WTC11 (cell line): ENCODE measurements around the gene NNT. TPM values are rescaled to one million over a fixed set of nuclear protein-coding genes. Genes with fewer than 3 reads are reported as not detected.

Experiments used
- ATAC-seq: fragments of 200-7000 bp; cut with Tn5 transposase; 2 replicates; pipeline ENCODE4 v1.10.0; 2021; ENCODE audit warnings: mild to moderate bottlenecking, moderate library complexity
- CTCF ChIA-PET: fragments of 300-600 bp; sonication (Branson Sonifier 250); formaldehyde crosslinking; loops from one replicate; lab custom pipeline; 2021; ENCODE audit warnings: antibody characterized with exemption; lab: Charles Lee
- POLR2A ChIA-PET: fragments of 350-600 bp; sonication (Branson Sonifier 250); formaldehyde crosslinking; loops from one replicate; lab custom pipeline; 2021; ENCODE audit warnings: antibody characterized with exemption; lab: Charles Lee
- DNase-seq: peaks from one replicate; pipeline ENCODE4 v3.0.0; 2021; ENCODE audit warnings: low spot score
- H3K27ac Mint-ChIP-seq: 2 replicates; pipeline ENCODE4 v1.8.0; 2021; ENCODE audit warnings: mixed read lengths
- H3K27me3 Mint-ChIP-seq: 2 replicates; pipeline ENCODE4 v1.8.0; 2021; ENCODE audit warnings: low read depth, mild to moderate bottlenecking, moderate library complexity, mixed read lengths
- H3K36me3 Mint-ChIP-seq: 2 replicates; pipeline ENCODE4 v1.8.0; 2021; ENCODE audit warnings: mixed read lengths
- H3K4me1 Mint-ChIP-seq: 2 replicates; pipeline ENCODE4 v1.8.0; 2022; ENCODE audit warnings: mixed read lengths
- H3K4me3 Mint-ChIP-seq: 2 replicates; pipeline ENCODE4 v1.8.0; 2021; ENCODE audit warnings: mild to moderate bottlenecking, moderate library complexity, mixed read lengths
- H3K9me3 Mint-ChIP-seq: 2 replicates; pipeline ENCODE4 v1.8.0; 2021; ENCODE audit warnings: mixed read lengths
- FOXJ3 ChIP-seq: sonication (generic); formaldehyde crosslinking; IDR thresholded peaks from 2 replicates; pipeline ENCODE4 v1.9.0; 2021; ENCODE audit warnings: missing genetic modification reagents, mild to moderate bottlenecking, borderline replicate concordance
- IRF2 ChIP-seq: sonication (generic); formaldehyde crosslinking; IDR thresholded peaks from 2 replicates; pipeline ENCODE4 v1.8.0; 2022; ENCODE audit warnings: low read depth, missing genetic modification reagents, borderline replicate concordance
- JAZF1 ChIP-seq: fragments of 250-450 bp; sonication (Bioruptor Pico); IDR thresholded peaks from 2 replicates; pipeline ENCODE4 v1.9.0; 2021; ENCODE audit warnings: moderate library complexity, mild to moderate bottlenecking, inconsistent platforms
- NR3C1 ChIP-seq: sonication (generic); formaldehyde crosslinking; conservative IDR thresholded peaks from 2 replicates; pipeline ENCODE4 v1.8.1; 2023; ENCODE audit warnings: low read depth, mild to moderate bottlenecking, missing genetic modification reagents
- PRRX2 ChIP-seq: fragments of 250-450 bp; sonication (Bioruptor Pico); IDR thresholded peaks from 2 replicates; pipeline ENCODE4 v1.8.0; 2021; ENCODE audit warnings: mild to moderate bottlenecking
- SP1 ChIP-seq: sonication (generic); formaldehyde crosslinking; conservative IDR thresholded peaks from 2 replicates; pipeline ENCODE4 v1.8.1; 2022; ENCODE audit warnings: missing genetic modification reagents
- total RNA-seq: library from RNA; stranded (reverse); gene quantifications from 3 replicates; pipeline ENCODE4 v1.2.3, GENCODE V29; 2021
- TF ChIP-seq, protein P1 (sequence below): fragments of 250-450 bp; sonication (Bioruptor Pico); IDR thresholded peaks from 2 replicates; pipeline ENCODE4 v1.9.0; 2021; ENCODE audit warnings: mild to moderate bottlenecking, borderline replicate concordance
- TF ChIP-seq, protein P2 (sequence below): fragments of 250-450 bp; sonication (Bioruptor Pico); conservative IDR thresholded peaks from 2 replicates; pipeline ENCODE4 v1.9.0; 2021; ENCODE audit warnings: mild to moderate bottlenecking
- TF ChIP-seq, protein P3 (sequence below): fragments of 200-600 bp; IDR thresholded peaks from 2 replicates; pipeline ENCODE4 v1.8.0; 2022; ENCODE audit warnings: antibody characterized with exemption
- TF ChIP-seq, protein P4 (sequence below): fragments of 250-450 bp; sonication (Bioruptor Pico); IDR thresholded peaks from 2 replicates; pipeline ENCODE4 v1.9.0; 2021; ENCODE audit warnings: mild to moderate bottlenecking
- TF ChIP-seq, protein P5 (sequence below): sonication (generic); formaldehyde crosslinking; IDR thresholded peaks from 2 replicates; pipeline ENCODE4 v1.8.1; 2022; ENCODE audit warnings: low read depth, mild to moderate bottlenecking, moderate library complexity, missing genetic modification reagents, borderline replicate concordance
- TF ChIP-seq, protein P6 (sequence below): sonication (generic); formaldehyde crosslinking; IDR thresholded peaks from 2 replicates; pipeline ENCODE4 v1.8.0; 2022; ENCODE audit warnings: missing genetic modification reagents

NNT gene
- total RNA-seq, 1 experiment from 2014 or later: 37.6 TPM

DNA sequence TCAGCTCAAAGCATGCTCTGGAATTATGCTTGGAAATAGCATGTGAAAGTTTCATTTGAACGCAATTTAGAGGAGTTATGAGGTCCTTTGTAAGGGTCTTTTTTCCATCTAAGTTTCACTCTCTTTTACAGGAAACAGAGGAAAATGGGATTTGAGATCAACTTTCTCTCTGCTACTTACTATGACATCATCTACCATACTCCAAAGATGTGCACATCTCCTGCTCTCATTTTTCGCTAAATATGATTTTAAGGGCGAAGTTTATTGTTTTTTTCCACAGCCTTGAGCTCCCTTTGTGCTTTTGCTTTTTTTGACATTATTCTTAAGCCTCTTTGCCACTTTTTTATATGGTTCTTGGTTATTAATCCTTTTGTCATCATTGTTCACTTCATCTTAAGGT lies 125.6 kb downstream of the NNT start (continued):
- TF ChIP-seq, protein P1, sequence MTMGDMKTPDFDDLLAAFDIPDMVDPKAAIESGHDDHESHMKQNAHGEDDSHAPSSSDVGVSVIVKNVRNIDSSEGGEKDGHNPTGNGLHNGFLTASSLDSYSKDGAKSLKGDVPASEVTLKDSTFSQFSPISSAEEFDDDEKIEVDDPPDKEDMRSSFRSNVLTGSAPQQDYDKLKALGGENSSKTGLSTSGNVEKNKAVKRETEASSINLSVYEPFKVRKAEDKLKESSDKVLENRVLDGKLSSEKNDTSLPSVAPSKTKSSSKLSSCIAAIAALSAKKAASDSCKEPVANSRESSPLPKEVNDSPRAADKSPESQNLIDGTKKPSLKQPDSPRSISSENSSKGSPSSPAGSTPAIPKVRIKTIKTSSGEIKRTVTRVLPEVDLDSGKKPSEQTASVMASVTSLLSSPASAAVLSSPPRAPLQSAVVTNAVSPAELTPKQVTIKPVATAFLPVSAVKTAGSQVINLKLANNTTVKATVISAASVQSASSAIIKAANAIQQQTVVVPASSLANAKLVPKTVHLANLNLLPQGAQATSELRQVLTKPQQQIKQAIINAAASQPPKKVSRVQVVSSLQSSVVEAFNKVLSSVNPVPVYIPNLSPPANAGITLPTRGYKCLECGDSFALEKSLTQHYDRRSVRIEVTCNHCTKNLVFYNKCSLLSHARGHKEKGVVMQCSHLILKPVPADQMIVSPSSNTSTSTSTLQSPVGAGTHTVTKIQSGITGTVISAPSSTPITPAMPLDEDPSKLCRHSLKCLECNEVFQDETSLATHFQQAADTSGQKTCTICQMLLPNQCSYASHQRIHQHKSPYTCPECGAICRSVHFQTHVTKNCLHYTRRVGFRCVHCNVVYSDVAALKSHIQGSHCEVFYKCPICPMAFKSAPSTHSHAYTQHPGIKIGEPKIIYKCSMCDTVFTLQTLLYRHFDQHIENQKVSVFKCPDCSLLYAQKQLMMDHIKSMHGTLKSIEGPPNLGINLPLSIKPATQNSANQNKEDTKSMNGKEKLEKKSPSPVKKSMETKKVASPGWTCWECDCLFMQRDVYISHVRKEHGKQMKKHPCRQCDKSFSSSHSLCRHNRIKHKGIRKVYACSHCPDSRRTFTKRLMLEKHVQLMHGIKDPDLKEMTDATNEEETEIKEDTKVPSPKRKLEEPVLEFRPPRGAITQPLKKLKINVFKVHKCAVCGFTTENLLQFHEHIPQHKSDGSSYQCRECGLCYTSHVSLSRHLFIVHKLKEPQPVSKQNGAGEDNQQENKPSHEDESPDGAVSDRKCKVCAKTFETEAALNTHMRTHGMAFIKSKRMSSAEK (CRISPR knock-in tag): no peak
- TF ChIP-seq PRRX2 (CRISPR knock-in tag) (no peak), IRF2 (CRISPR knock-in tag) (no peak), NR3C1 (CRISPR knock-in tag) (no peak)
- TF ChIP-seq, protein P2, sequence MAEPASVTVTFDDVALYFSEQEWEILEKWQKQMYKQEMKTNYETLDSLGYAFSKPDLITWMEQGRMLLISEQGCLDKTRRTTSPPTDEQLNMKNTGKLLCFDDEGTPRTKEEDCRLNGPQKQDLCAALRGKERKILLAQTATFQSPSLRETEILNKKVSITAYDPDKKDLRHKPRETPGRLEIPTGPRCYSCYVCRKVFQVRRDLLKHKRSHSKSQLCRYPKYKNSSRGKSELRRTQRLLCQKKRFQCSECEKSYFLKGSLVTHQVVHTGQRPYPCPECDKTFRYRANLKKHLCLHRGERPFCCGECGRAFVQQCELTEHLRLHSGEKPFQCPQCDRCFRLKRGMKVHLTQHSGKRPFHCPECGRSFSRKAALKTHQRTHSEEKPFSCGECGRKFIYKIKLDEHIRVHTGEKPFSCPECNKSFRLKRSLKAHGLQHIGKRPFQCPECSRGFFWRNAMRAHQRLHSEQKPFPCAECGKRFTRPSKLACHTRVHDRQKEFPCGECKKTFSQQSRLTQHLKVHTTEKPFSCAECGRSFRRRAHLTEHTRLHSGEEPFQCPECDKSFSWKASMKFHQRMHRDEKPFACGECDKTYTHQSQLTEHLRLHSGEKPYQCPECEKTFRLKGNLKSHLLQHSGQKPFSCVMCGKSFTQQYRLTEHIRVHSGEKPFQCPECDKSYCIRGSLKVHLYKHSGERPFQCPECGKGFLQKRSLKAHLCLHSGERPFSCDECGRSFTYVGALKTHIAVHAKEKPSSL (CRISPR knock-in tag): no peak

DNA sequence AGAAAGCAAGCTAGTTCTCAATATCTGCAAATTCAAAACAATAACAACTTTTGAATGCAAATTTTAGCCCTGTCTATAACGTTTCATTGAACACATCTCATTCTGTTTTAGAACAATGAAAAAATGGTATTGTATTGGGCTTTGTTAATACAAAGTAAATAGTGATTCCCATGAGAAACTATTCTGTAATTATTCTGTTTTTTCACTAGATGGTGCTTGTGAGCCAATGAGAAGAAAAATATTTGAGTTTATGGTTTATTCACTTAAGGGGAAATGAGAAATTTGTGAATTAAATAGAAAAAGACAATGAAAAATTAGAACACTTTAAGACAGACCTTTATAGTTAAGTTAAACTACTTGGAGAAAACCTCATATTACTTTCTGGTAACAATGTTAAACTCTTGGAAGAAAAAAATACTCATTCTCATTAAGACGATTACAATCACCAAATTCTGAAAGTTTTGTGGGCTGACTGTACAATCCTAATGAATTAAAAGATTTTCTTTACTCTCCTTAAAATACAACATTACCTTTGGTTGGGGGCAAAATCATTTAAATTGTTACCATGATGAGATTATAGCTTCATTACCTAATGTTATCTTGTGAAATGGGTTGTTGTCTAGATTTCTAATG lies 127.0 kb downstream of the NNT start:
- no peak overlapping the region for H3K4me3 Mint-ChIP-seq
- H3K9me3 Mint-ChIP-seq: no peaks in the 10 kb centered on the region
- no peak overlapping the region for H3K27ac Mint-ChIP-seq
- ATAC-seq: no peak
- no peaks in the 10 kb centered on the region for H3K27me3 Mint-ChIP-seq
- CTCF ChIA-PET: interaction anchor here (1.6 to 2.2 kb wide), 2 partner anchors 602 to 608 kb away, joined by 3 to 8 read pairs; no protein-coding TSS in a partner anchor
- H3K36me3 Mint-ChIP-seq: no peaks in the 10 kb centered on the region
- no peak for DNase-seq
- no peak for TF ChIP-seq JAZF1 (CRISPR knock-in tag)
- TF ChIP-seq, protein P3, sequence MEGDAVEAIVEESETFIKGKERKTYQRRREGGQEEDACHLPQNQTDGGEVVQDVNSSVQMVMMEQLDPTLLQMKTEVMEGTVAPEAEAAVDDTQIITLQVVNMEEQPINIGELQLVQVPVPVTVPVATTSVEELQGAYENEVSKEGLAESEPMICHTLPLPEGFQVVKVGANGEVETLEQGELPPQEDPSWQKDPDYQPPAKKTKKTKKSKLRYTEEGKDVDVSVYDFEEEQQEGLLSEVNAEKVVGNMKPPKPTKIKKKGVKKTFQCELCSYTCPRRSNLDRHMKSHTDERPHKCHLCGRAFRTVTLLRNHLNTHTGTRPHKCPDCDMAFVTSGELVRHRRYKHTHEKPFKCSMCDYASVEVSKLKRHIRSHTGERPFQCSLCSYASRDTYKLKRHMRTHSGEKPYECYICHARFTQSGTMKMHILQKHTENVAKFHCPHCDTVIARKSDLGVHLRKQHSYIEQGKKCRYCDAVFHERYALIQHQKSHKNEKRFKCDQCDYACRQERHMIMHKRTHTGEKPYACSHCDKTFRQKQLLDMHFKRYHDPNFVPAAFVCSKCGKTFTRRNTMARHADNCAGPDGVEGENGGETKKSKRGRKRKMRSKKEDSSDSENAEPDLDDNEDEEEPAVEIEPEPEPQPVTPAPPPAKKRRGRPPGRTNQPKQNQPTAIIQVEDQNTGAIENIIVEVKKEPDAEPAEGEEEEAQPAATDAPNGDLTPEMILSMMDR: peak; percentile 28; the same call in 1 of the 2 replicates
- H3K4me1 Mint-ChIP-seq: peaks cover 4% of the 10 kb centered on the region
- POLR2A ChIA-PET: no interaction called here

DNA sequence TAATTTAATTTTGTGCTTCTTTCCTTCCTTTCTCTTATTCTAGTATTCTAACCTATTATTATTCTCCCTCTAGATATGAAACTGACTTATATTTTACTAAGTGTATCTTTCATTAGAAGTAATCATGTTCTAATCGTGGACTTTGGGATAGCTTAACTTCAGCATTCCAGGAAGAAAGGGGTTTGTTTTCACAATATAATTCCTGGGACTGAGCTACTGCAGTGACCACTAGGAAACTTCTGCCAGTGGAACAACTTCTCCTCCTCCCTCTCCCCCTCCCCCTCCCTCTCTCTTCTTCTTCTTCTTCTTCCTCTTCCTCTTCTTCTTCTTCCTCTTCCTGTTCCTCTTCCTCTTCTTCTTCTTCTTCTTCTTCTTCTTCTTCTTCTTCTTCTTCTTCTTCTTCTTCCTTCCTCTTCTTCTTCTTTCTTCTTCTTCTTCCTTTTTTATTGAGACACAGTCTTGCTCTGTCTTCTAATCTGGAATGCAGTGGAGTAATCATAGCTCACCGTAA lies 127.9 kb downstream of the NNT start:
- H3K27ac Mint-ChIP-seq: no peak overlapping the region
- CTCF ChIA-PET: interaction anchor here (0.6 to 2.2 kb wide), 6 partner anchors 123 to 812 kb away, joined by 3 to 8 read pairs (median 4); no protein-coding TSS in a partner anchor
- no peaks in the 10 kb centered on the region for H3K9me3 Mint-ChIP-seq
- H3K36me3 Mint-ChIP-seq: no peaks in the 10 kb centered on the region
- peaks cover 4% of the 10 kb centered on the region for H3K4me1 Mint-ChIP-seq
- no peaks in the 10 kb centered on the region for H3K27me3 Mint-ChIP-seq
- no peak overlapping the region for H3K4me3 Mint-ChIP-seq
- ATAC-seq (no peak), DNase-seq (no peak)
- TF ChIP-seq SP1 (CRISPR knock-in tag) (no peak), FOXJ3 (CRISPR knock-in tag) (no peak)
- TF ChIP-seq, protein P4, sequence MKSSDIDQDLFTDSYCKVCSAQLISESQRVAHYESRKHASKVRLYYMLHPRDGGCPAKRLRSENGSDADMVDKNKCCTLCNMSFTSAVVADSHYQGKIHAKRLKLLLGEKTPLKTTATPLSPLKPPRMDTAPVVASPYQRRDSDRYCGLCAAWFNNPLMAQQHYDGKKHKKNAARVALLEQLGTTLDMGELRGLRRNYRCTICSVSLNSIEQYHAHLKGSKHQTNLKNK (CRISPR knock-in tag): no peak
- TF ChIP-seq, protein P5, sequence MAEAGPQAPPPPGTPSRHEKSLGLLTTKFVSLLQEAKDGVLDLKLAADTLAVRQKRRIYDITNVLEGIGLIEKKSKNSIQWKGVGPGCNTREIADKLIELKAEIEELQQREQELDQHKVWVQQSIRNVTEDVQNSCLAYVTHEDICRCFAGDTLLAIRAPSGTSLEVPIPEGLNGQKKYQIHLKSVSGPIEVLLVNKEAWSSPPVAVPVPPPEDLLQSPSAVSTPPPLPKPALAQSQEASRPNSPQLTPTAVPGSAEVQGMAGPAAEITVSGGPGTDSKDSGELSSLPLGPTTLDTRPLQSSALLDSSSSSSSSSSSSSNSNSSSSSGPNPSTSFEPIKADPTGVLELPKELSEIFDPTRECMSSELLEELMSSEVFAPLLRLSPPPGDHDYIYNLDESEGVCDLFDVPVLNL (CRISPR knock-in tag): no peak
- TF ChIP-seq, protein P2 (CRISPR knock-in tag): no peak
- TF ChIP-seq, protein P6, sequence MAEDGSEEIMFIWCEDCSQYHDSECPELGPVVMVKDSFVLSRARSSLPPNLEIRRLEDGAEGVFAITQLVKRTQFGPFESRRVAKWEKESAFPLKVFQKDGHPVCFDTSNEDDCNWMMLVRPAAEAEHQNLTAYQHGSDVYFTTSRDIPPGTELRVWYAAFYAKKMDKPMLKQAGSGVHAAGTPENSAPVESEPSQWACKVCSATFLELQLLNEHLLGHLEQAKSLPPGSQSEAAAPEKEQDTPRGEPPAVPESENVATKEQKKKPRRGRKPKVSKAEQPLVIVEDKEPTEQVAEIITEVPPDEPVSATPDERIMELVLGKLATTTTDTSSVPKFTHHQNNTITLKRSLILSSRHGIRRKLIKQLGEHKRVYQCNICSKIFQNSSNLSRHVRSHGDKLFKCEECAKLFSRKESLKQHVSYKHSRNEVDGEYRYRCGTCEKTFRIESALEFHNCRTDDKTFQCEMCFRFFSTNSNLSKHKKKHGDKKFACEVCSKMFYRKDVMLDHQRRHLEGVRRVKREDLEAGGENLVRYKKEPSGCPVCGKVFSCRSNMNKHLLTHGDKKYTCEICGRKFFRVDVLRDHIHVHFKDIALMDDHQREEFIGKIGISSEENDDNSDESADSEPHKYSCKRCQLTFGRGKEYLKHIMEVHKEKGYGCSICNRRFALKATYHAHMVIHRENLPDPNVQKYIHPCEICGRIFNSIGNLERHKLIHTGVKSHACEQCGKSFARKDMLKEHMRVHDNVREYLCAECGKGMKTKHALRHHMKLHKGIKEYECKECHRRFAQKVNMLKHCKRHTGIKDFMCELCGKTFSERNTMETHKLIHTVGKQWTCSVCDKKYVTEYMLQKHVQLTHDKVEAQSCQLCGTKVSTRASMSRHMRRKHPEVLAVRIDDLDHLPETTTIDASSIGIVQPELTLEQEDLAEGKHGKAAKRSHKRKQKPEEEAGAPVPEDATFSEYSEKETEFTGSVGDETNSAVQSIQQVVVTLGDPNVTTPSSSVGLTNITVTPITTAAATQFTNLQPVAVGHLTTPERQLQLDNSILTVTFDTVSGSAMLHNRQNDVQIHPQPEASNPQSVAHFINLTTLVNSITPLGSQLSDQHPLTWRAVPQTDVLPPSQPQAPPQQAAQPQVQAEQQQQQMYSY (CRISPR knock-in tag): no peak
- POLR2A ChIA-PET: no interaction called here
